Activated T-cell treated with anti-CD3 and anti-CD28 coated beads for 24 hours (primary cell): Measurements from ENCODE around the gene LCE2D.

Source experiments
- DNase-seq: peaks from one replicate; pipeline ENCODE4 v3.0.0-alpha.2; 2020; ENCODE audit warnings: low read depth

The LCE2D gene

DNA sequence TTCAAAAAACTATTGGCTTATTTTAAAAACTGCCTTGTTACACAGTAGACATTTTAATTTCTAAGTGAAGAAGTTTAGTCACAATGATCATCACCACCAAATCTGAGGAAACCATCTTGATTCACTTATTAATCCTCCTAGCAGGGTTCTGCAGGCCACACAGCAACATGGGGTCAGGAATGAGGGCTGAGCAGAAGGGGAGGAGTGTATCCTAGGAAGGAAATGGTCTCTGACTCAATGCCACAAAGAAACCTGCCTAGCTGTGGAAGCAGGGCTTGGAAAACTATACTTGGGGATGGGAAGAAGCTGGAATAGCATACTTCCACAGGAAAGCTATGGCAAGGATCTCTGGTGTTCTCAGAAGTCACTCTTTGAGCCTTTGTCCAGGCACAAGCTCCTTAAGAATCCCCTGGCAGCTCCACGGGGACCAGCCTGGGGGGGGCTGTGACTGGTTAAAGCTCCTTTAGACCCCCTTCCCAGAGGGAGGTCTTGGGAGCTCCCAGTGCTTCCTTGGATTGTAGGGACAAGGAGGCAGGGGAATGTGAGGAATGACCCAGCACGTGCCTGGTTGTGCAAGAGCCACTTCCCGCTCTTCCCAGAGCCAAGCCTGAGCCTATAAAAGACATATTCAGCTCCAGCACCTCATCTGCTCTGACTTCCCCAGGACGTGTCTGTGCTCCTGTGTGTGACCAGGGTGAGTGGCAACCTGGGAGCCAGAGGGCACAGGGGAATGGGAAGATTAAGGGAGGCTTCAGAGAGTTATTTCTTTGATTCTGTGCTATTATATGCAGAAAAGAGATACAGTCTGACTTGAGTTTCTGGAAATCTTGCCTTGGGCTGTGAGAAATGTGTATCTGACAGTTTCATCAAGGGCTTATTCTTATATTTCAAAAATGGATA, 34.8 kb downstream of the LCE2D start, which contains the start of gene LCE2A:
LCE2A (plus strand) TSS at position 645 of the 900 bp plus-strand sequence. CDS start 557 bp downstream, outside the sequence.
- no peak for DNase-seq

- DNase-seq: no peak
These were observed 36.6 kb downstream of the LCE2D start for GRCh38 chr1:152699746-152700145.

- no peak for DNase-seq
These were observed 44.7 kb downstream of the LCE2D start, which contains the start of gene LCE4A for GRCh38 chr1:152707860-152708259. Gene LCE4A, plus strand, starts transcription at chr1:152708160. Its CDS starts 916 bp downstream, at chr1:152709076.
